HepG2 (cell line): ENCODE measurements around the gene PCAT6. TPM values are rescaled to one million over a fixed set of nuclear protein-coding genes. Genes with fewer than 3 reads are reported as not detected.

Experiments used
- ATAC-seq: fragments of 200-7000 bp; cut with Tn5 transposase; 3 replicates; pipeline ENCODE4 v1.9.1; 2020; ENCODE audit warnings: mild to moderate bottlenecking, moderate library complexity
- BruUV-seq: library from RNA; stranded (reverse); fragments of 400-500 nt; replicated peaks from 2 replicates; lab custom pipeline; 2021; lab: Mats Ljungman, UMichigan
- CTCF ChIA-PET: fragments of 300-600 bp; formaldehyde crosslinking; extraction: SDS; loops from one replicate; lab custom pipeline; 2021; ENCODE audit warnings: low total read pairs, inconsistent platforms, low intra/inter-chr PET ratio; lab: Yijun Ruan, JAX
- POLR2A ChIA-PET: fragments of 350-600 bp; sonication (Branson Sonifier 250); formaldehyde crosslinking; loops from one replicate; lab custom pipeline; 2020; ENCODE audit warnings: antibody characterized with exemption, inconsistent platforms; lab: Yijun Ruan, JAX
- DNase-seq: peaks from one replicate; pipeline ENCODE4 v3.0.0-alpha.2; 2015; ENCODE audit warnings: low spot score
- FAIRE-seq: peaks from 3 replicates; lab custom pipeline; 2011; peaks lifted over from hg19 to GRCh38; lab: Jason Lieb, UNC
- H2AFZ ChIP-seq: one replicate; pipeline ENCODE4 v1.6.1; 2011; ENCODE audit warnings: low read length, inconsistent platforms
- H3K27ac ChIP-seq: fragments of 300-600 bp; 3 replicates; pipeline ENCODE4 v1.8.0; 2011; ENCODE audit warnings: mixed run types, mild to moderate bottlenecking, mixed read lengths, low read length, inconsistent platforms; ENCODE audit not compliant: insufficient read depth; ENCODE audit errors: extremely low read length
- H3K27me3 ChIP-seq, 2 experiments: fragments of 200-600 bp in 1 of 2; 2 replicates in 1 of 2; 3 replicates in 1 of 2; pipeline versions ENCODE4 v1.6.0 to v1.8.0; 2011; ENCODE audit warnings: low read length in 2 of 2, mild to moderate bottlenecking in 2 of 2, moderate library complexity in 2 of 2, inconsistent platforms in 1 of 2; ENCODE audit not compliant: insufficient read depth in 2 of 2, control insufficient read depth in 1 of 2
- H3K36me3 ChIP-seq, 2 experiments: fragments of 200-600 bp in 1 of 2; replicated peaks in 1 of 2; 2 replicates in 1 of 2; 3 replicates in 1 of 2; pipeline versions ENCODE4 v1.5.1 to v1.8.0; 2011; ENCODE audit warnings: low read length in 2 of 2, inconsistent platforms in 1 of 2; ENCODE audit not compliant: insufficient read depth in 2 of 2, control insufficient read depth in 1 of 2
- H3K4me1 ChIP-seq: 2 replicates; pipeline ENCODE4 v1.5.1; 2012; ENCODE audit warnings: low read length, inconsistent platforms; ENCODE audit not compliant: insufficient read depth
- H3K4me2 ChIP-seq: 2 replicates; pipeline ENCODE4 v1.6.0; 2011; ENCODE audit warnings: low read depth, low read length, inconsistent platforms
- H3K4me3 ChIP-seq, 3 experiments: fragments of 200-600 bp in 1 of 3; sonication (generic), shearing (Covaris generic) in 1 of 3; replicated peaks in 1 of 3; 2 replicates each; pipeline ENCODE4 v1.5.1; 2011 to 2016; ENCODE audit warnings: low read length in 3 of 3, inconsistent platforms in 2 of 3, low read depth in 2 of 3, mild to moderate bottlenecking in 2 of 3, control low read depth in 1 of 3, mixed read lengths in 1 of 3; ENCODE audit not compliant: insufficient read depth in 1 of 3
- H3K79me2 ChIP-seq: one replicate; pipeline ENCODE4 v1.6.1; 2011; ENCODE audit warnings: low read length, inconsistent platforms; ENCODE audit not compliant: insufficient read depth
- H3K9ac ChIP-seq: 2 replicates; pipeline ENCODE4 v1.6.0; 2011; ENCODE audit warnings: mild to moderate bottlenecking, low read depth, low read length, inconsistent platforms; ENCODE audit not compliant: insufficient read depth
- H3K9me3 ChIP-seq: 2 replicates; pipeline ENCODE4 v1.5.1; 2012; ENCODE audit warnings: mild to moderate bottlenecking, low read length
- H4K20me1 ChIP-seq: 2 replicates; pipeline ENCODE4 v1.6.0; 2011; ENCODE audit warnings: inconsistent platforms, mild to moderate bottlenecking, low read length, moderate library complexity; ENCODE audit not compliant: insufficient read depth
- DNMT3B ChIP-seq: conservative IDR thresholded peaks from 2 replicates; pipeline ENCODE4 v1.6.1; 2016; ENCODE audit warnings: missing biosample characterization, control low read depth
- HES4 ChIP-seq: sonication (generic); formaldehyde crosslinking; IDR thresholded peaks from 2 replicates; pipeline ENCODE4 v1.9.0; 2021; ENCODE audit warnings: mild to moderate bottlenecking, missing genetic modification reagents, borderline replicate concordance
- KAT8 ChIP-seq: IDR thresholded peaks from 2 replicates; pipeline ENCODE4 v1.6.1; 2016; ENCODE audit warnings: missing genetic modification reagents, missing compliant biosample characterization
- PAX8 ChIP-seq: sonication (generic); formaldehyde crosslinking; IDR thresholded peaks from 2 replicates; pipeline ENCODE4 v1.8.0; 2022; ENCODE audit warnings: mild to moderate bottlenecking, missing genetic modification reagents, borderline replicate concordance
- RBAK ChIP-seq: sonication (generic); formaldehyde crosslinking; IDR thresholded peaks from 2 replicates; pipeline ENCODE4 v1.5.1; 2020; ENCODE audit warnings: mild to moderate bottlenecking, missing genetic modification reagents
- SRF ChIP-seq: IDR thresholded peaks from 2 replicates; pipeline ENCODE4 v1.6.1; 2011; ENCODE audit warnings: mild to moderate bottlenecking, low read depth, low read length, moderate library complexity
- ZNF180 ChIP-seq: sonication (generic); formaldehyde crosslinking; IDR thresholded peaks from 2 replicates; pipeline ENCODE4 v1.4.0; 2020; ENCODE audit warnings: low read depth, missing genetic modification reagents, borderline replicate concordance
- ZNF484 ChIP-seq: sonication (generic); formaldehyde crosslinking; IDR thresholded peaks from 2 replicates; pipeline ENCODE4 v1.5.1; 2020; ENCODE audit warnings: mild to moderate bottlenecking, low read depth, missing genetic modification reagents, borderline replicate concordance
- ZNF501 ChIP-seq: sonication (generic); formaldehyde crosslinking; IDR thresholded peaks from 2 replicates; pipeline ENCODE4 v1.5.1; 2020; ENCODE audit warnings: mild to moderate bottlenecking, moderate library complexity, missing genetic modification reagents
- ZNF546 ChIP-seq: sonication (generic); formaldehyde crosslinking; conservative IDR thresholded peaks from 2 replicates; pipeline ENCODE4 v1.8.1; 2023; ENCODE audit warnings: mild to moderate bottlenecking, missing genetic modification reagents
- ZNF615 ChIP-seq: sonication (generic); formaldehyde crosslinking; IDR thresholded peaks from 2 replicates; pipeline ENCODE4 v1.5.0; 2020; ENCODE audit warnings: mild to moderate bottlenecking, missing genetic modification reagents, borderline replicate concordance
- WGBS: methylation state at CpG from one replicate; pipeline ENCODE4 v1.1.6; 2017; ENCODE audit warnings: low lambda C conversion rate; 5-methylcytosine and 5-hydroxymethylcytosine counted together
- in situ Hi-C: cut with HindIII; loops from 2 replicates; pipeline ENCODE4 v1.10.0; 2017; ENCODE audit warnings: low pct_unique_long_range_greater_than_20kb; ENCODE audit not compliant: extremely low pct_ligation_motif_present
- intact Hi-C: fragments of 100-400 bp; cut with micrococcal nuclease; formaldehyde crosslinking; loops from one replicate; pipeline ENCODE4 v1.10.0; 2022; ENCODE audit not compliant: unreplicated experiment
- polyA plus RNA-seq, 8 experiments: library from polyadenylated mRNA; depleted of rRNA in 3 of 8; stranded (reverse) in 7 of 8; unstranded in 1 of 8; fragments of >200 nt; fragmentation: Illumina TruSeq in 4 of 8; extraction: Trizol in 4 of 8; gene quantifications; 2 replicates each; pipeline versions ENCODE4 v1.2.1 to v1.2.3, GENCODE V29; 2011 to 2016; ENCODE audit warnings: low read depth in 4 of 8, missing spikeins in 1 of 8, mixed read lengths in 1 of 8; ENCODE audit not compliant: insufficient read depth in 1 of 8
- total RNA-seq, 5 experiments: library from RNA; depleted of rRNA; stranded (reverse); fragments of >200 nt; fragmentation: Illumina TruSeq; extraction: Trizol; gene quantifications; 2 replicates each; pipeline ENCODE4 v1.2.3, GENCODE V29; 2016; ENCODE audit warnings: low read depth in 1 of 5
- TF ChIP-seq, protein P1 (sequence below): sonication (generic); formaldehyde crosslinking; IDR thresholded peaks from 2 replicates; pipeline ENCODE4 v1.4.0; 2020; ENCODE audit warnings: mild to moderate bottlenecking, missing genetic modification reagents
- TF ChIP-seq, protein P2 (sequence below): IDR thresholded peaks from 2 replicates; pipeline ENCODE4 v1.6.1; 2016; ENCODE audit warnings: missing compliant biosample characterization, missing genetic modification reagents, borderline replicate concordance
- TF ChIP-seq, protein P3 (sequence below): sonication (generic); formaldehyde crosslinking; IDR thresholded peaks from 2 replicates; pipeline ENCODE4 v1.8.1; 2023; ENCODE audit warnings: missing genetic modification reagents, inconsistent platforms, borderline replicate concordance
- TF ChIP-seq, protein P4 (sequence below): sonication (generic); formaldehyde crosslinking; IDR thresholded peaks from 2 replicates; pipeline ENCODE4 v1.5.1; 2020; ENCODE audit warnings: missing genetic modification reagents, mild to moderate bottlenecking, borderline replicate concordance
- TF ChIP-seq, protein P5 (sequence below): IDR thresholded peaks from 2 replicates; pipeline ENCODE4 v1.6.1; 2012; ENCODE audit warnings: low read length, improper control_type of control experiment

Gene PCAT6
- total and polyA plus RNA-seq, 2 of the 13 experiments (the other 11 are each of a cell fraction or from before 2014, with no cell fraction given), result 0.60 to 4.4 TPM

DNA sequence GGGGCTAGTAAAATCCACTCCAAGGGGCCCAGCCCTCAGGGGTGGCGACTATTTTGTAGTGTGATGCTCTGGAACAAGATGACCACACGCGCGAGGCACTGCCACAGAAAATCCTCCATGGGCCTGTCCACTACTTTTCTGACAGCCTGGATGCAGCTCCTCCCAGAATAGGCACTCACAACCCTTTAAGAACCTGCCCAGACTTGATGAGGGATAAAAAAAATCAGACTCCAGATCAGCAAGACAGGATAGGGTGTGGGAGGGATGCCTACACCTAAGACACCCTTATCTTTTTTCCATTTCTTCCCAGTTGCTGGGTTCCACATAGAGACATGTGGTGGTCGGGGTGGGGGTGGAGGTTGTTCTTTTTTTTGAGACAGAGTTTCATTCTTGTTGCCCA is 33.5 kb downstream of the PCAT6 start (continued):
- no peak for TF ChIP-seq DNMT3B
- TF ChIP-seq, all 625 proteins: peak for 0

DNA sequence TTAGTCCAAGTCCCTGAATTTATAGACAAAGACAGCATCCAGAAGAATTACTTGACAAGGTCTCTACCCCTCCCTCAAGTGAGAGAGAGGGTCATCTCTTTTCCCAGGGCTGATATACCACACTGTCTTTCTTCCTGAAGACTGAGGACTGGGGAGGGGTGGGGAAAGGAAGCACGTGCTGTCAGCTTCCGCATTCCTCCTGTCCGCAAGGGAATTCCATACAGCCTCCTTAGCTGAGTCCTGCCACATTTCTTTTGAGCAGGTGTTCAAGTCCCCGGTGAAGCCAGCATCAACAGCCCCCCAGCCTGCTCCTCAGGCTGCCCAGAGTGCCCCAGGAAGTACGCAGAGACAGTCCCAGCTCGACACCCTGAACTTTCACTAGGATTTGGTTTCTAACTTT is 34.2 kb downstream of the PCAT6 start:
- in situ Hi-C loops, result no loop called here
- ChIA-PET CTCF (no interaction called here), POLR2A (interaction anchor here (1.6 kb wide), 1 partner anchor 16 kb away, joined by 10 read pairs; no protein-coding TSS in a partner anchor)
- Histone ChIP-seq H2AFZ (no peak overlapping the region), H3K4me2 (no peak overlapping the region), H3K27me3 (no peaks in the 10 kb centered on the region), H3K9ac (no peak overlapping the region), H3K4me3 (no peak overlapping the region), H3K79me2 (no peaks in the 10 kb centered on the region), H4K20me1 (no peaks in the 10 kb centered on the region), H3K27ac (no peak overlapping the region), H3K36me3 (no peaks in the 10 kb centered on the region), H3K9me3 (no peaks in the 10 kb centered on the region), H3K4me1 (peaks cover 38% of the 10 kb centered on the region)
- intact Hi-C loops, result no loop called here
- ATAC-seq (no peak), FAIRE-seq (no peak), DNase-seq (no peak)
- TF ChIP-seq, protein P1, sequence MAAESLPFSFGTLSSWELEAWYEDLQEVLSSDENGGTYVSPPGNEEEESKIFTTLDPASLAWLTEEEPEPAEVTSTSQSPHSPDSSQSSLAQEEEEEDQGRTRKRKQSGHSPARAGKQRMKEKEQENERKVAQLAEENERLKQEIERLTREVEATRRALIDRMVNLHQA (CRISPR knock-in tag), result no peak
- TF ChIP-seq, protein P2, sequence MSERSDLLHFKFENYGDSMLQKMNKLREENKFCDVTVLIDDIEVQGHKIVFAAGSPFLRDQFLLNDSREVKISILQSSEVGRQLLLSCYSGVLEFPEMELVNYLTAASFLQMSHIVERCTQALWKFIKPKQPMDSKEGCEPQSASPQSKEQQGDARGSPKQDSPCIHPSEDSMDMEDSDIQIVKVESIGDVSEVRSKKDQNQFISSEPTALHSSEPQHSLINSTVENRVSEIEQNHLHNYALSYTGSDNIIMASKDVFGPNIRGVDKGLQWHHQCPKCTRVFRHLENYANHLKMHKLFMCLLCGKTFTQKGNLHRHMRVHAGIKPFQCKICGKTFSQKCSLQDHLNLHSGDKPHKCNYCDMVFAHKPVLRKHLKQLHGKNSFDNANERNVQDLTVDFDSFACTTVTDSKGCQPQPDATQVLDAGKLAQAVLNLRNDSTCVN (CRISPR knock-in tag), result no peak
- TF ChIP-seq ZNF180 (no peak), SRF (no peak), ZNF546 (CRISPR knock-in tag) (no peak), HES4 (no peak), KAT8 (CRISPR knock-in tag) (no peak), ZNF484 (CRISPR knock-in tag) (no peak), ZNF501 (CRISPR knock-in tag) (no peak), RBAK (CRISPR knock-in tag) (no peak), ZNF615 (no peak), PAX8 (CRISPR knock-in tag) (no peak)
- TF ChIP-seq, protein P3, sequence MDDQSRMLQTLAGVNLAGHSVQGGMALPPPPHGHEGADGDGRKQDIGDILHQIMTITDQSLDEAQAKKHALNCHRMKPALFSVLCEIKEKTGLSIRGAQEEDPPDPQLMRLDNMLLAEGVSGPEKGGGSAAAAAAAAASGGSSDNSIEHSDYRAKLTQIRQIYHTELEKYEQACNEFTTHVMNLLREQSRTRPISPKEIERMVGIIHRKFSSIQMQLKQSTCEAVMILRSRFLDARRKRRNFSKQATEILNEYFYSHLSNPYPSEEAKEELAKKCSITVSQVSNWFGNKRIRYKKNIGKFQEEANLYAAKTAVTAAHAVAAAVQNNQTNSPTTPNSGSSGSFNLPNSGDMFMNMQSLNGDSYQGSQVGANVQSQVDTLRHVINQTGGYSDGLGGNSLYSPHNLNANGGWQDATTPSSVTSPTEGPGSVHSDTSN (CRISPR knock-in tag), result no peak
- TF ChIP-seq, protein P4, sequence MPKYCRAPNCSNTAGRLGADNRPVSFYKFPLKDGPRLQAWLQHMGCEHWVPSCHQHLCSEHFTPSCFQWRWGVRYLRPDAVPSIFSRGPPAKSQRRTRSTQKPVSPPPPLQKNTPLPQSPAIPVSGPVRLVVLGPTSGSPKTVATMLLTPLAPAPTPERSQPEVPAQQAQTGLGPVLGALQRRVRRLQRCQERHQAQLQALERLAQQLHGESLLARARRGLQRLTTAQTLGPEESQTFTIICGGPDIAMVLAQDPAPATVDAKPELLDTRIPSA, result no peak
- TF ChIP-seq, protein P5, sequence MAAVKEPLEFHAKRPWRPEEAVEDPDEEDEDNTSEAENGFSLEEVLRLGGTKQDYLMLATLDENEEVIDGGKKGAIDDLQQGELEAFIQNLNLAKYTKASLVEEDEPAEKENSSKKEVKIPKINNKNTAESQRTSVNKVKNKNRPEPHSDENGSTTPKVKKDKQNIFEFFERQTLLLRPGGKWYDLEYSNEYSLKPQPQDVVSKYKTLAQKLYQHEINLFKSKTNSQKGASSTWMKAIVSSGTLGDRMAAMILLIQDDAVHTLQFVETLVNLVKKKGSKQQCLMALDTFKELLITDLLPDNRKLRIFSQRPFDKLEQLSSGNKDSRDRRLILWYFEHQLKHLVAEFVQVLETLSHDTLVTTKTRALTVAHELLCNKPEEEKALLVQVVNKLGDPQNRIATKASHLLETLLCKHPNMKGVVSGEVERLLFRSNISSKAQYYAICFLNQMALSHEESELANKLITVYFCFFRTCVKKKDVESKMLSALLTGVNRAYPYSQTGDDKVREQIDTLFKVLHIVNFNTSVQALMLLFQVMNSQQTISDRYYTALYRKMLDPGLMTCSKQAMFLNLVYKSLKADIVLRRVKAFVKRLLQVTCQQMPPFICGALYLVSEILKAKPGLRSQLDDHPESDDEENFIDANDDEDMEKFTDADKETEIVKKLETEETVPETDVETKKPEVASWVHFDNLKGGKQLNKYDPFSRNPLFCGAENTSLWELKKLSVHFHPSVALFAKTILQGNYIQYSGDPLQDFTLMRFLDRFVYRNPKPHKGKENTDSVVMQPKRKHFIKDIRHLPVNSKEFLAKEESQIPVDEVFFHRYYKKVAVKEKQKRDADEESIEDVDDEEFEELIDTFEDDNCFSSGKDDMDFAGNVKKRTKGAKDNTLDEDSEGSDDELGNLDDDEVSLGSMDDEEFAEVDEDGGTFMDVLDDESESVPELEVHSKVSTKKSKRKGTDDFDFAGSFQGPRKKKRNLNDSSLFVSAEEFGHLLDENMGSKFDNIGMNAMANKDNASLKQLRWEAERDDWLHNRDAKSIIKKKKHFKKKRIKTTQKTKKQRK, result no peak
- no TSS peak for BruUV-seq
- 69% methylated on average over 6 of the region's 6 CpGs for WGBS
